ENCODE data around the gene SPHK2.

DNA sequence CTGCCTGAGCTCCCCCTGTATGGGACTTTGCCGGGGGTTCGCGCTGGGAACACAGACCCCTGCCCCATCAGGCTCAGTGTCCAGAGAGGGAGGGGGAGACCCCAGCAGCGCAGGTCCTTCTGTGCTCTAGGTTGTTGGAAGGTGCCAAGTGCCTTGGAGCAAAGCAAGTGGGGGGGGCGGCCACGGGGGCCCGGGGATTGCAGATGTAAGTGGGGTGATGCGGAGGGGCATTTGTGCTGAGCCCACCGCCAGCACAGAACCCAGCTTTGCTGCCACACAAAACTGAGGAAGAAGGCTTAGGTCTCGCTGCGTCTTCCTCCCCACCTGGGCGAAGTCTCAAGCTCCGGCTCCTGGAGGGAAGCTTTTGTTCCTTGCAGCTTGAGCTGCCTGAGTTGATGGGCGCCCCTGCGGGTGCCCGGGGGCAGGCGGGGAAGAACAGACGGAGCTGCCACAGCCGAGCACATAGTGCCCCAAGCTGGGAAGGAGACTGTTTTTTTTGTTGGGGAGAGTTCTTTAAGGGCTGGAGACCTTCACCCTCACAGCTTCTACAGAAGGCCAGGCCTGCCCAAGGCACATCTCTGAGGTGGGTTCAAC is 55.0 kb downstream of the SPHK2 start:
- TF ChIP-seq, protein P1, sequence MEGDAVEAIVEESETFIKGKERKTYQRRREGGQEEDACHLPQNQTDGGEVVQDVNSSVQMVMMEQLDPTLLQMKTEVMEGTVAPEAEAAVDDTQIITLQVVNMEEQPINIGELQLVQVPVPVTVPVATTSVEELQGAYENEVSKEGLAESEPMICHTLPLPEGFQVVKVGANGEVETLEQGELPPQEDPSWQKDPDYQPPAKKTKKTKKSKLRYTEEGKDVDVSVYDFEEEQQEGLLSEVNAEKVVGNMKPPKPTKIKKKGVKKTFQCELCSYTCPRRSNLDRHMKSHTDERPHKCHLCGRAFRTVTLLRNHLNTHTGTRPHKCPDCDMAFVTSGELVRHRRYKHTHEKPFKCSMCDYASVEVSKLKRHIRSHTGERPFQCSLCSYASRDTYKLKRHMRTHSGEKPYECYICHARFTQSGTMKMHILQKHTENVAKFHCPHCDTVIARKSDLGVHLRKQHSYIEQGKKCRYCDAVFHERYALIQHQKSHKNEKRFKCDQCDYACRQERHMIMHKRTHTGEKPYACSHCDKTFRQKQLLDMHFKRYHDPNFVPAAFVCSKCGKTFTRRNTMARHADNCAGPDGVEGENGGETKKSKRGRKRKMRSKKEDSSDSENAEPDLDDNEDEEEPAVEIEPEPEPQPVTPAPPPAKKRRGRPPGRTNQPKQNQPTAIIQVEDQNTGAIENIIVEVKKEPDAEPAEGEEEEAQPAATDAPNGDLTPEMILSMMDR (IDR thresholded peaks at IDR 0.05): no peak
- TF ChIP-seq, protein P2, sequence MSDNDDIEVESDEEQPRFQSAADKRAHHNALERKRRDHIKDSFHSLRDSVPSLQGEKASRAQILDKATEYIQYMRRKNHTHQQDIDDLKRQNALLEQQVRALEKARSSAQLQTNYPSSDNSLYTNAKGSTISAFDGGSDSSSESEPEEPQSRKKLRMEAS (IDR thresholded peaks at IDR 0.05): no peak
- no peak for TF ChIP-seq POLR2A (IDR thresholded peaks at IDR 0.05; ENCODE audit: low read length)
- no peak for TF ChIP-seq NR3C1 (IDR thresholded peaks at IDR 0.05)
- TF ChIP-seq KDM5A (IDR thresholded peaks at IDR 0.05): no peak
- no peak for TF ChIP-seq CHD2 (IDR thresholded peaks at IDR 0.05; ENCODE audit: low read length, partially characterized antibody)
- no peak for TF ChIP-seq HDAC2 (IDR thresholded peaks at IDR 0.05)
- no peak for TF ChIP-seq JUN (IDR thresholded peaks at IDR 0.05)
- no peak for TF ChIP-seq SMC3 (IDR thresholded peaks at IDR 0.05)
- TF ChIP-seq ZFP36 (IDR thresholded peaks at IDR 0.05; ENCODE audit: borderline replicate concordance, partially characterized antibody): no peak
- TF ChIP-seq, protein P3, sequence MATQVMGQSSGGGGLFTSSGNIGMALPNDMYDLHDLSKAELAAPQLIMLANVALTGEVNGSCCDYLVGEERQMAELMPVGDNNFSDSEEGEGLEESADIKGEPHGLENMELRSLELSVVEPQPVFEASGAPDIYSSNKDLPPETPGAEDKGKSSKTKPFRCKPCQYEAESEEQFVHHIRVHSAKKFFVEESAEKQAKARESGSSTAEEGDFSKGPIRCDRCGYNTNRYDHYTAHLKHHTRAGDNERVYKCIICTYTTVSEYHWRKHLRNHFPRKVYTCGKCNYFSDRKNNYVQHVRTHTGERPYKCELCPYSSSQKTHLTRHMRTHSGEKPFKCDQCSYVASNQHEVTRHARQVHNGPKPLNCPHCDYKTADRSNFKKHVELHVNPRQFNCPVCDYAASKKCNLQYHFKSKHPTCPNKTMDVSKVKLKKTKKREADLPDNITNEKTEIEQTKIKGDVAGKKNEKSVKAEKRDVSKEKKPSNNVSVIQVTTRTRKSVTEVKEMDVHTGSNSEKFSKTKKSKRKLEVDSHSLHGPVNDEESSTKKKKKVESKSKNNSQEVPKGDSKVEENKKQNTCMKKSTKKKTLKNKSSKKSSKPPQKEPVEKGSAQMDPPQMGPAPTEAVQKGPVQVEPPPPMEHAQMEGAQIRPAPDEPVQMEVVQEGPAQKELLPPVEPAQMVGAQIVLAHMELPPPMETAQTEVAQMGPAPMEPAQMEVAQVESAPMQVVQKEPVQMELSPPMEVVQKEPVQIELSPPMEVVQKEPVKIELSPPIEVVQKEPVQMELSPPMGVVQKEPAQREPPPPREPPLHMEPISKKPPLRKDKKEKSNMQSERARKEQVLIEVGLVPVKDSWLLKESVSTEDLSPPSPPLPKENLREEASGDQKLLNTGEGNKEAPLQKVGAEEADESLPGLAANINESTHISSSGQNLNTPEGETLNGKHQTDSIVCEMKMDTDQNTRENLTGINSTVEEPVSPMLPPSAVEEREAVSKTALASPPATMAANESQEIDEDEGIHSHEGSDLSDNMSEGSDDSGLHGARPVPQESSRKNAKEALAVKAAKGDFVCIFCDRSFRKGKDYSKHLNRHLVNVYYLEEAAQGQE (IDR thresholded peaks at IDR 0.05): no peak
- TF ChIP-seq FOSL2 (IDR thresholded peaks at IDR 0.05): no peak
- TF ChIP-seq FOSL2 (CRISPR knock-in tag; IDR thresholded peaks at IDR 0.05): no peak

Data from A549 (cell line).